HEK293 (cell line): ENCODE measurements around the gene GNAI2.
A peak's percentile ranks its signal among the peaks of the same experiment; 100 is the strongest.

Experiments used
- CTCF ChIA-PET: fragments of 350-600 bp; formaldehyde crosslinking; extraction: SDS; loops from one replicate; lab custom pipeline; 2021; ENCODE audit warnings: antibody characterized with exemption; lab: Yijun Ruan, JAX
- POLR2A ChIA-PET: fragments of 300-600 bp; formaldehyde crosslinking; extraction: SDS; loops from one replicate; lab custom pipeline; 2020; ENCODE audit warnings: antibody characterized with exemption, inconsistent platforms; lab: Yijun Ruan, JAX
- H3K27ac ChIP-seq: fragments of 200-500 bp; sonication (Bioruptor generic); 2 replicates; pipeline ENCODE4 v1.5.1; 2014; ENCODE audit warnings: low read depth, low read length, control low read depth, inconsistent platforms; ENCODE audit errors: extremely low read depth
- H3K36me3 ChIP-seq, 2 experiments: fragments of 200-500 bp in 1 of 2; sonication (Bioruptor generic) in 1 of 2; 1 replicate in 1 of 2; 2 replicates in 1 of 2; pipeline ENCODE4 v1.5.1; 2014 to 2017; ENCODE audit warnings: inconsistent platforms in 2 of 2, low read length in 2 of 2; ENCODE audit not compliant: control insufficient read depth in 2 of 2, insufficient read depth in 1 of 2
- H3K4me1 ChIP-seq: fragments of 200-500 bp; sonication (Bioruptor generic); 2 replicates; pipeline ENCODE4 v1.5.1; 2014; ENCODE audit warnings: mild to moderate bottlenecking, low read length, inconsistent platforms; ENCODE audit not compliant: control insufficient read depth, insufficient read depth
- H3K4me3 ChIP-seq: 2 replicates; pipeline ENCODE4 v1.5.1; 2011; ENCODE audit warnings: low read depth, mild to moderate bottlenecking, control low read depth, low read length, moderate library complexity
- H3K9me3 ChIP-seq: fragments of 200-500 bp; sonication (Bioruptor generic); 2 replicates; pipeline ENCODE4 v1.5.1; 2014; ENCODE audit warnings: low read depth, low read length, inconsistent platforms; ENCODE audit not compliant: control insufficient read depth, insufficient read depth
- ATF2 ChIP-seq: fragments of 450-650 bp; formaldehyde crosslinking; IDR thresholded peaks from 2 replicates; pipeline ENCODE4 v1.5.1; 2016; ENCODE audit warnings: missing biosample characterization, missing genetic modification characterization, low read depth
- IKZF3 ChIP-seq: fragments of 450-650 bp; IDR thresholded peaks from 2 replicates; pipeline ENCODE4 v1.5.0; 2018; ENCODE audit warnings: missing biosample characterization, mild to moderate bottlenecking, missing genetic modification characterization, moderate library complexity
- KLF1 ChIP-seq: fragments of 450-650 bp; formaldehyde crosslinking; IDR thresholded peaks from 2 replicates; pipeline ENCODE4 v1.5.1; 2016; ENCODE audit warnings: missing biosample characterization, missing genetic modification characterization
- PATZ1 ChIP-seq: fragments of 450-650 bp; formaldehyde crosslinking; IDR thresholded peaks from 2 replicates; pipeline ENCODE4 v1.5.1; 2016; ENCODE audit warnings: missing biosample characterization, missing genetic modification characterization
- ZBTB44 ChIP-seq: fragments of 450-650 bp; IDR thresholded peaks from 2 replicates; pipeline ENCODE4 v1.5.1; 2018; ENCODE audit warnings: missing biosample characterization, mild to moderate bottlenecking, missing genetic modification characterization
- ZFP69B ChIP-seq: fragments of 450-650 bp; formaldehyde crosslinking; IDR thresholded peaks from 2 replicates; pipeline ENCODE4 v1.5.1; 2016; ENCODE audit warnings: missing biosample characterization, missing genetic modification characterization
- ZNF184 ChIP-seq: fragments of 450-650 bp; IDR thresholded peaks from 2 replicates; pipeline ENCODE4 v1.5.1; 2018; ENCODE audit warnings: missing biosample characterization, mild to moderate bottlenecking, missing genetic modification characterization
- ZNF280C ChIP-seq: fragments of 450-650 bp; formaldehyde crosslinking; IDR thresholded peaks from 2 replicates; pipeline ENCODE4 v1.5.1; 2016; ENCODE audit warnings: missing biosample characterization, missing genetic modification characterization
- ZNF341 ChIP-seq: fragments of 450-650 bp; formaldehyde crosslinking; IDR thresholded peaks from 2 replicates; pipeline ENCODE4; 2016; ENCODE audit warnings: low read depth, missing biosample characterization, missing genetic modification characterization
- ZNF391 ChIP-seq: fragments of 450-650 bp; formaldehyde crosslinking; IDR thresholded peaks from 2 replicates; pipeline ENCODE4 v1.5.1; 2016; ENCODE audit warnings: low read depth, missing biosample characterization, missing genetic modification characterization, borderline replicate concordance
- ZNF404 ChIP-seq: fragments of 450-650 bp; formaldehyde crosslinking; IDR thresholded peaks from 2 replicates; pipeline ENCODE4 v1.5.1; 2017; ENCODE audit warnings: missing biosample characterization, missing genetic modification characterization
- ZNF449 ChIP-seq: fragments of 450-650 bp; formaldehyde crosslinking; IDR thresholded peaks from 2 replicates; pipeline ENCODE4 v1.5.1; 2017; ENCODE audit warnings: missing biosample characterization, mild to moderate bottlenecking, missing genetic modification characterization, moderate library complexity
- ZNF629 ChIP-seq: fragments of 450-650 bp; formaldehyde crosslinking; IDR thresholded peaks from 2 replicates; pipeline ENCODE4 v1.5.1; 2017; ENCODE audit warnings: missing biosample characterization, missing genetic modification characterization
- ZNF692 ChIP-seq: fragments of 450-650 bp; formaldehyde crosslinking; IDR thresholded peaks from 2 replicates; pipeline ENCODE4 v1.5.1; 2016; ENCODE audit warnings: missing biosample characterization, missing genetic modification characterization
- ZSCAN16 ChIP-seq: fragments of 450-650 bp; formaldehyde crosslinking; IDR thresholded peaks from 2 replicates; pipeline ENCODE4 v1.5.1; 2016; ENCODE audit warnings: missing biosample characterization, missing genetic modification characterization
- ZSCAN4 ChIP-seq: fragments of 450-650 bp; formaldehyde crosslinking; IDR thresholded peaks from 2 replicates; pipeline ENCODE4 v1.5.1; 2017; ENCODE audit warnings: missing biosample characterization, missing genetic modification characterization
- TF ChIP-seq, protein P1 (sequence below): fragments of 450-650 bp; formaldehyde crosslinking; IDR thresholded peaks from 2 replicates; pipeline ENCODE4 v1.5.1; 2017; ENCODE audit warnings: missing biosample characterization, missing genetic modification characterization

GNAI2 gene

GRCh38 chr3:50299638-50299928, 63.6 kb downstream of the GNAI2 start:
- no peaks in the 10 kb centered on the region for H3K9me3 ChIP-seq
- no peaks in the 10 kb centered on the region for H3K4me1 ChIP-seq
- peak overlapping the region; percentile 51 for H3K27ac ChIP-seq
- TF ChIP-seq ZSCAN4 (no peak), IKZF3 (0 out of 2 replicates have a peak, but pooled peaks have one; percentile 21), ZNF449 (tag by site-specific recombination) (no peak), PATZ1 (peak; percentile 71), ZNF184 (0 out of 2 replicates have a peak, but pooled peaks have one; percentile 54), ZNF391 (tag by site-specific recombination) (no peak), ZNF692 (tag by site-specific recombination) (peak; percentile 87), ATF2 (tag by site-specific recombination) (0 out of 2 replicates have a peak, but pooled peaks have one; percentile 22), ZBTB44 (tag by site-specific recombination) (no peak), ZSCAN16 (tag by site-specific recombination) (no peak), ZFP69B (tag by site-specific recombination) (peak; percentile 89), ZNF629 (tag by site-specific recombination) (0 out of 2 replicates have a peak, but pooled peaks have one; percentile 61), ZNF280C (tag by site-specific recombination) (no peak), KLF1 (tag by site-specific recombination) (peak; percentile 83), ZNF404 (tag by site-specific recombination) (no peak), ZNF341 (tag by site-specific recombination) (no peak)
- TF ChIP-seq, protein P1, sequence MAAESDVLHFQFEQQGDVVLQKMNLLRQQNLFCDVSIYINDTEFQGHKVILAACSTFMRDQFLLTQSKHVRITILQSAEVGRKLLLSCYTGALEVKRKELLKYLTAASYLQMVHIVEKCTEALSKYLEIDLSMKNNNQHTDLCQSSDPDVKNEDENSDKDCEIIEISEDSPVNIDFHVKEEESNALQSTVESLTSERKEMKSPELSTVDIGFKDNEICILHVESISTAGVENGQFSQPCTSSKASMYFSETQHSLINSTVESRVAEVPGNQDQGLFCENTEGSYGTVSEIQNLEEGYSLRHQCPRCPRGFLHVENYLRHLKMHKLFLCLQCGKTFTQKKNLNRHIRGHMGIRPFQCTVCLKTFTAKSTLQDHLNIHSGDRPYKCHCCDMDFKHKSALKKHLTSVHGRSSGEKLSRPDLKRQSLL (tag by site-specific recombination): no peak
- H3K36me3 ChIP-seq: peaks cover 0 to 4% of the 10 kb centered on the region in 2 experiments; a peak in 1 of 3 replicates
- ChIA-PET POLR2A (interaction anchor here (0.6 to 2.2 kb wide), 17 partner anchors 9 to 269 kb away, joined by 3 to 34 read pairs (median 4); partner anchors contain the start of genes CYB561D2, GNAI2, HEMK1 and LSMEM2), CTCF (interaction anchor here (0.6 to 2.0 kb wide), 4 partner anchors 18 to 125 kb away, joined by 3 to 7 read pairs (median 4); no protein-coding TSS in a partner anchor)
- peak overlapping the region; percentile 36 for H3K4me3 ChIP-seq
